Upper lobe of left lung (tissue), 4 donors: Measurements from ENCODE around the gene KIAA0232.

Experiments used
- CTCF ChIP-seq, 6 experiments: fragments of 450-650 bp in 4 of 6; fragments of 200-600 bp in 2 of 6; sonication (generic) in 2 of 6; IDR thresholded peaks; one replicate each; pipeline ENCODE4 v1.5.1; 2016 to 2019; ENCODE audit warnings: antibody characterized with exemption in 6 of 6
- EP300 ChIP-seq, 4 donors: sonication (generic); formaldehyde crosslinking; IDR thresholded peaks; one replicate each; pipeline ENCODE4 v1.5.1; 2017; ENCODE audit warnings: antibody characterized with exemption in 4 of 4, control low read depth in 2 of 4
- POLR2A ChIP-seq, 4 donors: fragments of 450-650 bp; IDR thresholded peaks; one replicate each; pipeline ENCODE4 v1.5.1; 2016 to 2017; ENCODE audit warnings: antibody characterized with exemption in 4 of 4, mild to moderate bottlenecking in 2 of 4
- POLR2AphosphoS5 ChIP-seq, 2 donors: sonication (generic); formaldehyde crosslinking; IDR thresholded peaks; one replicate each; pipeline ENCODE4 v1.5.1; 2017; ENCODE audit warnings: antibody characterized with exemption in 2 of 2

GRCh38 chr4:6825403-6825802 is 42.9 kb downstream of the KIAA0232 start:
- TF ChIP-seq EP300 (IDR thresholded peaks at IDR 0.05) (no peak), CTCF (IDR thresholded peaks at IDR 0.05) (no peak), POLR2A (IDR thresholded peaks at IDR 0.05) (no peak), POLR2AphosphoS5 (IDR thresholded peaks at IDR 0.05) (no peak)
